ENCODE results near the gene SERINC3.
"Not testable (repeated sequence)": the region's sequence is repeated elsewhere in the genome, so short reads cannot be mapped to it uniquely, and the experiment has no call there.

Gene SERINC3

GRCh38 chr20:44521484-44522481 lies at the start of gene SERINC3:
Gene SERINC3 (minus strand): TSS chr20:44522070. CDS start chr20:44521951, 119 bp downstream.
- DNase-seq (ENCODE audit: low read depth) = peak; percentile 95

GRCh38 chr20:44571362-44571988 lies 49.6 kb upstream of the SERINC3 start:
- no peak for DNase-seq (ENCODE audit: low read depth)

- DNase-seq (ENCODE audit: low read depth) = no peak
Measured at GRCh38 chr20:44570367-44570766, 48.5 kb upstream of the SERINC3 start.

- no peak for DNase-seq (ENCODE audit: low read depth)
Measured at GRCh38 chr20:44566811-44567210, 44.9 kb upstream of the SERINC3 start.

- peak; percentile 75 for DNase-seq (ENCODE audit: low read depth)
Measured at GRCh38 chr20:44566018-44566417, 44.1 kb upstream of the SERINC3 start.

- no peak for DNase-seq (ENCODE audit: low read depth)
Measured at GRCh38 chr20:44561876-44562275, 40.0 kb upstream of the SERINC3 start.

- DNase-seq (ENCODE audit: low read depth) = not testable (repeated sequence)
Measured at GRCh38 chr20:44560818-44561217, 38.9 kb upstream of the SERINC3 start.

GRCh38 chr20:44560229-44560628 lies 38.4 kb upstream of the SERINC3 start:
- DNase-seq (ENCODE audit: low read depth) = no peak

GRCh38 chr20:44559302-44559701 lies 37.4 kb upstream of the SERINC3 start:
- DNase-seq (ENCODE audit: low read depth) = no peak

- peak; percentile 74 for DNase-seq (ENCODE audit: low read depth)
Measured at GRCh38 chr20:44552950-44553908, 31.4 kb upstream of the SERINC3 start.

- DNase-seq (ENCODE audit: low read depth) = no peak
Measured at GRCh38 chr20:44552568-44552949, 30.7 kb upstream of the SERINC3 start.

GRCh38 chr20:44552050-44552449 lies 30.2 kb upstream of the SERINC3 start:
- DNase-seq (ENCODE audit: low read depth) = no peak

GRCh38 chr20:44549123-44549522 lies 27.3 kb upstream of the SERINC3 start:
- no peak for DNase-seq (ENCODE audit: low read depth)

GRCh38 chr20:44547419-44547818 lies 25.5 kb upstream of the SERINC3 start:
- DNase-seq (ENCODE audit: low read depth) = no peak

GRCh38 chr20:44544263-44544662 lies 22.4 kb upstream of the SERINC3 start:
- DNase-seq (ENCODE audit: low read depth) = no peak

GRCh38 chr20:44543358-44543757 lies 21.5 kb upstream of the SERINC3 start:
- no peak for DNase-seq (ENCODE audit: low read depth)

- no peak for DNase-seq (ENCODE audit: low read depth)
Measured at GRCh38 chr20:44542890-44543289, 21.0 kb upstream of the SERINC3 start.

GRCh38 chr20:44541992-44542391 lies 20.1 kb upstream of the SERINC3 start:
- DNase-seq (ENCODE audit: low read depth) = no peak

- no peak for DNase-seq (ENCODE audit: low read depth)
Measured at GRCh38 chr20:44540834-44541233, 19.0 kb upstream of the SERINC3 start.

GRCh38 chr20:44537993-44538392 lies 16.1 kb upstream of the SERINC3 start:
- DNase-seq (ENCODE audit: low read depth) = peak; percentile 28

GRCh38 chr20:44536175-44536574 lies 14.3 kb upstream of the SERINC3 start:
- DNase-seq (ENCODE audit: low read depth) = no peak

- DNase-seq (ENCODE audit: low read depth) = no peak
Measured at GRCh38 chr20:44533928-44534327, 12.1 kb upstream of the SERINC3 start.
